Central memory CD8-positive, alpha-beta T cell (primary cell): Measurements from ENCODE around the gene TBC1D4.

Source experiments
- ATAC-seq: fragments of 150-1000 bp; cut with Tn5 transposase; replicated peaks from 2 replicates; pipeline ENCODE4 v1.10.0; 2022; ENCODE audit warnings: mild to moderate bottlenecking, moderate FRiP score, moderate number of reproducible peaks; ENCODE audit not compliant: poor library complexity, severe bottlenecking; ENCODE audit errors: extremely low read depth
- DNase-seq, 2 donors: peaks; one replicate each; pipeline ENCODE4 v3.0.0; 2021; ENCODE audit warnings: low spot score in 2 of 2
- H3K27ac Mint-ChIP-seq: one replicate; pipeline ENCODE4 v1.8.0; 2022; ENCODE audit warnings: low read depth, mild to moderate bottlenecking, moderate library complexity, mixed read lengths
- H3K27me3 Mint-ChIP-seq: one replicate; pipeline ENCODE4 v1.8.0; 2022; ENCODE audit warnings: mixed read lengths
- H3K36me3 Mint-ChIP-seq: one replicate; pipeline ENCODE4 v1.8.0; 2022; ENCODE audit warnings: mild to moderate bottlenecking, moderate library complexity, mixed read lengths; ENCODE audit not compliant: insufficient read depth
- H3K4me1 Mint-ChIP-seq: one replicate; pipeline ENCODE4 v1.8.0; 2022; ENCODE audit warnings: mixed read lengths
- H3K4me3 Mint-ChIP-seq: one replicate; pipeline ENCODE4 v1.8.0; 2022; ENCODE audit warnings: mild to moderate bottlenecking, moderate library complexity, mixed read lengths
- H3K9me3 Mint-ChIP-seq: one replicate; pipeline ENCODE4 v1.8.0; 2022; ENCODE audit warnings: mixed read lengths

Gene TBC1D4

DNA sequence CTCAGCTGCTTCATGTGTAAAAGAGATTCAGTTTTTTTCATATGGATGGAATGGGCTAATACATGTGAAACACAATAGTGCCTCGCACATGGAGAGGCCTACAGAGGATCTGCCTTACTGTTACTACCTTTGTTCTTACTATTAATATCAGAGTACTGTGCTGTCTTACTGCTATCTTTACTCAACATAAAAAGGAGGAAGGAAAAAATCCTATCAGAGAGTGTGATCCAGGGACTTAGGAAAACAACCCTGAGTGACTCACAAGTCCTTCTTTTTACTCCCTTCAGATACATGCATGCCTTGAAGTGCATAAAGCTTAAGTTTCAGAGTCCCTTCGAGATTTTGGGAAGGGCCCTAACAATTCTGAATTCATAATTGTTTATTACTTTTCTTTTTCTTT is 136.8 kb downstream of the TBC1D4 start:
- H3K4me3 Mint-ChIP-seq, result no peak overlapping the region
- no peak for ATAC-seq
- H3K27ac Mint-ChIP-seq, result no peak overlapping the region
- no peaks in the 10 kb centered on the region for H3K4me1 Mint-ChIP-seq
- H3K9me3 Mint-ChIP-seq, result no peaks in the 10 kb centered on the region
- DNase-seq, result no peak
- H3K36me3 Mint-ChIP-seq, result no peaks in the 10 kb centered on the region
- H3K27me3 Mint-ChIP-seq, result no peaks in the 10 kb centered on the region

DNA sequence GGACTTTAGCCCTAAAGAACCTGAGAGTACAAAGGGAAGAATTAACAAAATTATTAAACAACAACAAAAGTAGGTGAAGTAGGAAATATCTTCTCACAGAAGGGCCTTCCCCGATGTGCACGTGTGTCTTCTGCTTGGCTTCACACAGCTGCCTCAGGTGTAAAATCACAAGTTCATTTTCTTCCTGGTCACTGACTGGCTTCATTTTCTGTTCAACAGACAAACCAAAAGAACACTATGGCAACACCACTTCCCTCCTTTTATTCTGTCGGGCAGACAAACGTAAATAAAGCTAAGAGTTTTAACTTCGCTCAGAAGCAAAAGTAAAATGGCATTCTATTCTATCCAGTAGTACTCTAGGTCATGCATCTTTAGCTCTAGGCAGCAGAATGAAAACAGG is 140.9 kb downstream of the TBC1D4 start:
- Mint-ChIP-seq H3K27me3 (no peaks in the 10 kb centered on the region), H3K4me1 (no peaks in the 10 kb centered on the region), H3K36me3 (no peaks in the 10 kb centered on the region), H3K9me3 (no peaks in the 10 kb centered on the region), H3K4me3 (no peak overlapping the region), H3K27ac (no peak overlapping the region)
- no peak for ATAC-seq
- DNase-seq, result no peak

DNA sequence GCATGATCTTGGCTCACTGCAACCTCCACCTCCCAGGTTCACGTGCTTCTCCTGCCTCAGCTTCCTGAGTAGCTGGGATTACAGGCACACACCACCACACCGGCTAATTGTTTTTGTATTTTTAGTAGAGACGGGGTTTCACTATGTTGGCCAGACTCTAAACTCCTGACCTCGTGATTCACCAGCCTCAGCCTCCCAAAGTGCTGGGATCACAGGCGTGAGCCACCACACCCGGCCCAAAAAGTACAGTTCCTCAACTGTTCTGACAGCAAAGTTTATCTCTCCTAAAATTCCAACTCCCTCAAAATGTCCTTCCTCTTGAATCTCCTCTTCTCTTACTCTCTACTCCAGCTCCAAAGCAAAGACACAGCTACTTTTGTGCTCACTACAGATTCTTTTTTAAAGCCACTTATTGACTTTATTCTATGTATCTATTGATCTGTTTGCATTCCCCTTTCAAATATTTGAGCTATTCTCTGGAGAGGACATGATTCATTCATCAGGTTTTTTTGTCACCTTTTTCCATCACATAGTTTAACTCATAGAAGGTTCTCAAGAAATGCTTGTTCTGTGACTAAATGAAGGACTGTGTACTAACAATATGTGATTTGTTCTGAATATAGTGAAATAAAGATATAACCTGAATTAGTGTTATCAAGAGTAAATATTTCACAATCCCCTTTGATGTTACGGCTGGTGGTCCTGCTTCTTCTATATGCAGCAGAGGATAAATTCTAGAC is 142.2 kb downstream of the TBC1D4 start:
- H3K27me3 Mint-ChIP-seq, result no peaks in the 10 kb centered on the region
- H3K9me3 Mint-ChIP-seq, result no peaks in the 10 kb centered on the region
- DNase-seq (no peak), ATAC-seq (no peak)
- no peak overlapping the region for H3K4me3 Mint-ChIP-seq
- H3K36me3 Mint-ChIP-seq, result no peaks in the 10 kb centered on the region
- H3K4me1 Mint-ChIP-seq, result no peaks in the 10 kb centered on the region
- no peak overlapping the region for H3K27ac Mint-ChIP-seq

DNA sequence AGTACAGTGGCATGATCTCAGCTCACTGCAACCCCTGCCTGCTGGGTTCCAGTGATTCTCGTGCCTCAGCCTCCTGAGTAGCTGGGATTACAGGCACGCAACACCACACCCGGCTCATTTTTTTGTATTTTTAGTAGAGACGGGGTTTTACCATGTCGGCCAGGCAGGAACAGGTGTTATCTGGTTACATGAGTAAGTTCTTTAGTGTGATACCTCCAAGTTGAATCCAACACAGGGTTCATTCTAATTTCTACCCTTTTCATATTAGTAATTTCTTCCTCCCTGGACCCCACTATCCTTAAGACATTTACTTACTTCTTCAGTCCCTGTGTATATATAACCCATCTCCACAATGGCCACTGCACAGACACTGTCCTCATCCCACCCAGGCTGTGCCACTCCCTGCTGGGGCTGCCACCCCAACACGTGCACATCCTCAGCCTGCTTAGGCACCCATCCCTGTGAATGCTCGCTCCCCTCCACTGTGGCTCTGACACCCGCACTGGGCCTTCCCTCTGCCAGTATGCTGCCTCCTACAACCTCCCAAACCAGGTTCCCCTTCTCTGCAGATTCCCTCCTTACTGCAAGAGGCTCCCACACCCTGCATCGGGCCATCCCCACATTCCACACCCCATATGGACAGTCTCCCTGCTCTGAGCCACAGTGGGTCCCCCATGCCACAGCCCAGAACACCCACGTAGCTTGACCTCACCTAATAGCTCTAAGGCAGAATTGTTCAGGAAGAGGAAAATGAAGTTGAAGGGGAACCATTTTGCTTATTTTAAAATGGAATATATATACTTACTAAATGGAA is 147.1 kb downstream of the TBC1D4 start:
- Mint-ChIP-seq H3K4me1 (no peaks in the 10 kb centered on the region), H3K27ac (no peak overlapping the region), H3K27me3 (no peaks in the 10 kb centered on the region), H3K4me3 (no peak overlapping the region), H3K36me3 (no peaks in the 10 kb centered on the region), H3K9me3 (no peaks in the 10 kb centered on the region)
- DNase-seq, result no peak
- no peak for ATAC-seq

DNA sequence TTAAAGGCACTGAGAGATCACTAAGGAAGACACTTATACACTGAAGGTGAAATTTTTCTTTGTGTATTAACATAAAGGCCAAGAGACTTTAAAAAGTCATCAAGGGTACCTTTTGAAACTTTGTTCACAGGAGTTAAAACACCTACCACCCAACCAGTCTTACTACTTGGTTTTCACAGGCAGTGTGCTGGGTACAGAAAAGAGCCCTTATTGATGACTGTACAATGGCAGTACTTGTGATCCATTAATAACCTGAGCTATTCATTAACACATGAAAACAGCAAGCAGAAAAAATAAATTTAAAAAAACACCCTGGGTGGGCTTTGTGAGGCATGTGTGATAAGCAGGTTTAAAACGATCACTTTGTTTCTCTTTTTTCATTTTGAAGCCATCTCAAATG is 148.9 kb downstream of the TBC1D4 start:
- DNase-seq (no peak), ATAC-seq (no peak)
- Mint-ChIP-seq H3K27ac (no peak overlapping the region), H3K9me3 (no peaks in the 10 kb centered on the region), H3K27me3 (no peaks in the 10 kb centered on the region), H3K4me3 (no peak overlapping the region), H3K4me1 (no peaks in the 10 kb centered on the region), H3K36me3 (no peaks in the 10 kb centered on the region)

DNA sequence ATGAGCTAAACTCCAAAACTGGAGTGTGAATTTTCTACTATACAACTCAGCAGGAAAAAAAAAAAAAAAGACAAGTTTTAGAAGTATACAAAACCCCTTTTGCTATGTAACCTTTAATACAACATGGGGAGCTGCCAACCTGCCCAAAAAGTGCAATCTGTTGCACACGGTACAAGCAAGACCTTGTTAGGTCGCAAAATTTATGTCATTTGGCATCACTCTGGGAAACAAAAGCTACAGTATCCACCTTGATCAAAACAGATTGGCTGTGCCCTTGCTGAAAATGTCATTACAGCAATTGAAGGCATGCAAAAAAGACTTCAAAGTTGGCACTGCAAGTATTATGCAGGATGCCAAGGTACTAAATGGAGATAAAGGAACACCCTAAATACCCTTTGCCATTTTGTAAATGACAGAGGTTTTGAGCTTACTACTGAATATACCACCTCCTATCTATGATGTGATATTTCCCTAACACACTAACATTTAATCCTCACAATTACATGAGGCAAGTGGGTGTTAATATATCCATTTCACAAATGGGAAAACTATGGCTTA is 150.1 kb downstream of the TBC1D4 start:
- Mint-ChIP-seq H3K9me3 (no peaks in the 10 kb centered on the region), H3K36me3 (peaks cover under 1% of the 10 kb centered on the region), H3K27me3 (no peaks in the 10 kb centered on the region), H3K27ac (no peak overlapping the region), H3K4me1 (peaks cover 6% of the 10 kb centered on the region), H3K4me3 (no peak overlapping the region)
- DNase-seq, result no peak
- ATAC-seq, result no peak

DNA sequence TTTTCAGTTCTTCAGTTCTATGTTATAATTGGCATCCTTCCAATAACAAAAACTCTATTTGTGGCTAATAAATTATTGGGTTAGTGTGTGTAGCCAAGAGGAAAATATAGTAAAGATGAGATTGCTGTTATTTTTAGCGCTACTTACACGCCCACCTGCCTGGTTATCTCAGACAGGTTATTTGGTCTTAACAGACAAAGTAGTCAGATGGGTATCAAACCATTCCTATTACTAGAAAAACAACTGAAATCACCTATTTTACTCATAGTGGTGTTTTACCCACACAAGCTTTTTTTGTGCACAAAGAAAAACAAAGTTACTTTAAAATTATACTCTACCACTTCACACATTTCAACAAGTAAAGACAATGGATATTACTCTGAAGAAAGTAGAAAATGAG is 151.2 kb downstream of the TBC1D4 start:
- no peaks in the 10 kb centered on the region for H3K9me3 Mint-ChIP-seq
- DNase-seq, result no peak
- no peaks in the 10 kb centered on the region for H3K27me3 Mint-ChIP-seq
- H3K36me3 Mint-ChIP-seq, result peaks cover 11% of the 10 kb centered on the region
- no peak overlapping the region for H3K4me3 Mint-ChIP-seq
- H3K4me1 Mint-ChIP-seq, result peaks cover 17% of the 10 kb centered on the region
- ATAC-seq, result no peak
- H3K27ac Mint-ChIP-seq, result no peak overlapping the region

DNA sequence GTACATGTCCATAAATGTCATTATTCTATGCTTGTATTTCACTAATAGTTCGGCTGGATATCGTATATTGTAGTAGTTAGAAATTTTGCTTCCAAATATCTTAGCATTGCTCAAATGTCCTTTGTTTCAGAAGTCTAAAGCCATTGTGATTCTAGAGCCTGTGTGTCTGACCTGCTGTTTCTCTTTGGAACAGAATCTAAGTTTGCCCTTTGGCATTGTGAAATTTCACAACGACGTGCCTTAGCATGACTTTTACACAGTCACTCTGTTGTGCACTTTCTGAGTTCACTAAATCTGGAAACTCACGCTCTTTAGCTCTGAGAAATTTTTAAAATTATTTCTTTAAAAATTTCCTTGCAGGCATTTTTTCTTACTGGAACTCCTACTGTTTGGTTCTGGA is 152.2 kb downstream of the TBC1D4 start:
- Mint-ChIP-seq H3K4me3 (no peak overlapping the region), H3K9me3 (no peaks in the 10 kb centered on the region), H3K4me1 (peaks cover 17% of the 10 kb centered on the region), H3K27ac (peak overlapping the region; percentile 42), H3K36me3 (peaks cover 11% of the 10 kb centered on the region), H3K27me3 (no peaks in the 10 kb centered on the region)
- ATAC-seq (no peak), DNase-seq (no peak)

DNA sequence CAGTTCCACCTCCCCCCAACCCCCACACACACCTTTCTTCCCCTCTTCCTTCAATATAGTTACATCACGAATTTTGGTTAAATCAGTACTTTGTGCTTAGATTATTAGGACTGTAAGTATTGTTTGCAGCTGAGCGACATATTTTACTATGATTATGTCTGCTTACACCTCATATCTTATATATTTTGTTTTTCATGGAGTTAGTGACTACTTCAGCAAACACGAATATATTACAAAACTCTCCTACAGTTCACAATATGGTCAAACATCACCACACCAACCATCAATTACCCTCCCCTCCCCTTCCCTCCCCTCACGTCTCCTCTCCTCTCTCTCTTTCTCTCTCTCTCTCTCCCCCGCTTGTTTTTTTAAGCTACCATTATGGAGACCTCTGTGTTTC is 152.9 kb downstream of the TBC1D4 start:
- H3K27ac Mint-ChIP-seq, result no peak overlapping the region

DNA sequence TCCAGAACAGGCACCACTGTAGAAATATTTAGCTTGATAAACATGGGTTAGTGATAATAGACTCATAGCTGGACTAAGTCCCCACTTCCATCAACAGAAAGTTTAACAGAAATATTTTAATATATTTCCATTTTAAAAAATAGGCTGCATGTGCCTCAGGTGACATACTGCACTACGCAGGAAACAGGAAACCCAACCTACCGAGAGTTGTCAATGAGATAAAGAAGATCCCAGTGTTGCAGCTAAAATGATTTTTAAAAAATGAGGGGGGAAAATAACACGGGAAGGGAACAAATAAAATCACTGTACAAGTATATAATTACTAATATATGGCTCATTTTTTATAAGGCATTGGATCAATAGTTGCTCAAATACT is 154.8 kb downstream of the TBC1D4 start:
- ATAC-seq, result peak; percentile 35

More for the DNA sequence above, 152.9 kb downstream of the TBC1D4 start:
- Mint-ChIP-seq H3K36me3 (peaks cover 13% of the 10 kb centered on the region), H3K9me3 (no peaks in the 10 kb centered on the region), H3K4me3 (no peak overlapping the region), H3K4me1 (peaks cover 20% of the 10 kb centered on the region), H3K27me3 (no peaks in the 10 kb centered on the region)
- ATAC-seq (no peak), DNase-seq (no peak)

DNA sequence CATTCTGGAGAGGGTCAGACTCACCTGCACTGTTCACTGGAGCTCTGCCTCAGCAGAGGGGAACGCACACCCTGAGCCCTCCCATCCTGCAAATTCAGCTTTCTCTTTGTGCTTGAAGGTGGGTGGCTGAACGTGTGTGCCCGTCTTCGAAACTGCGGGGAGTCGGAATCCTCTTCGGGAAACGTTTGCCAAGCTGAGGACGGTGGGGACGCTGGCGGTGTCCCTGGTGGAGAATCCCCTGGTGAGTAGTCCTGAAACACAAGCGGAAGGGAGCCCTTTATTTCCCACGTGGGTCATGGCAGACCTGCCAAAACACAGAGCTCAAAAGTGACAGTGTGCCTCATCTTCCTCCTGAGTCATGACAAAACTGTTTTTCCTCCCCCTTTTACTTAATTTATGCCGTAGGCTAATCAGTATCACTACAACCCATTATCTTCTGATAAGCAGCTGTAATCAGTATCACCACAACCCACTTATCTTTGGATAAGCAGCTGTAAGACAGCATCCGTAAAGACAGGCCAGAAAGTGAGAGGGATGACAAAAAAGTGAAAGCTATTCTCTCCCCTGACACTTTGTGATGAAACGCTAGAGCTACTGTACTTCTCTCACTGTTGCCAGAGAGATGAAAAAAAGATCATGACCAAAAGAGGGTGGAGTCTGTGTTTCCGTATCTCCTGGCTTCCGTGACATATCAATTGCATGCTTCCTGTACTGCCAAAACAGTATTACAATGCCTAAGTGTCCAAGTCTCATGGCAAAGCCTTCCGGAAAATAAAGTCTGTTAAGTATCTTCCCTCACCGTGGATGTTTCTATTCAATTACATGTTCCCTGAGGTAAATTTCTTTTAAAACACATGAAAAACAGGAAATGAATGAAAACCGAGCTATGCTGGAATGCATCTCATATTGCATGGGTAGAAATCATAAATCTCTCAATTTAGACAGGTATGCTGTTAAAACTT is 155.5 kb downstream of the TBC1D4 start:
- Mint-ChIP-seq H3K9me3 (no peaks in the 10 kb centered on the region), H3K4me3 (peak overlapping the region; percentile 89), H3K27me3 (no peaks in the 10 kb centered on the region), H3K27ac (peak overlapping the region; percentile 95), H3K36me3 (peaks cover 13% of the 10 kb centered on the region), H3K4me1 (peaks cover 33% of the 10 kb centered on the region)
- ATAC-seq (peak; percentile 91), DNase-seq (peak; percentile 19 to 42)

More for the DNA sequence above, 154.8 kb downstream of the TBC1D4 start:
- peak overlapping the region; percentile 89 for H3K4me3 Mint-ChIP-seq
- no peak for DNase-seq
- H3K9me3 Mint-ChIP-seq, result no peaks in the 10 kb centered on the region
- peaks cover 13% of the 10 kb centered on the region for H3K36me3 Mint-ChIP-seq
- no peaks in the 10 kb centered on the region for H3K27me3 Mint-ChIP-seq
- peak overlapping the region; percentile 95 for H3K27ac Mint-ChIP-seq
- H3K4me1 Mint-ChIP-seq, result peaks cover 33% of the 10 kb centered on the region

DNA sequence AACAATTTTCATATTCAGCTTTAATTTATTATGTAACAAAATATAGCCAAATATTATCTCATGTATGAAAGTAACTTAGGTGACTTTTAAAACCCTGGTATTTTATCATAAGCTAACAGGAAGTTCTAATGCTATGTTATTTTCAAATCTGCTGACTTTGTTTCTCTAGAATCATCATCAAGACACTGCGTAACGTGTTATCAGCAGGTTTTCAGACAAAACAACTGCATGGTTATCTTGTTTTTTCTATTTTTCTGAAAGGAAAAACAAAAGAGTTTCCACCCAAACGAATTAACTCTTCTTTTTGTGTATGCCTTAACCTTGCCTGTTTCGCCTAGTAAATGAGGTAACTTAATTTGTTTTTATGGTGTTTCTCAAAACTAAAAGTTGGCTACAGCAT is 156.3 kb downstream of the TBC1D4 start:
- Mint-ChIP-seq H3K4me1 (peaks cover 33% of the 10 kb centered on the region), H3K27me3 (no peaks in the 10 kb centered on the region), H3K27ac (peak overlapping the region; percentile 95), H3K4me3 (peak overlapping the region; percentile 89), H3K9me3 (no peaks in the 10 kb centered on the region), H3K36me3 (peaks cover 13% of the 10 kb centered on the region)
- DNase-seq (no peak), ATAC-seq (no peak)
